Measurements from ENCODE around the gene SYCN. TPM values are rescaled to one million over a fixed set of nuclear protein-coding genes. Genes with fewer than 3 reads are reported as not detected.

Gene SYCN
- total and polyA plus RNA-seq, 2 of the 8 experiments (the other 6 are each of a cell fraction or from before 2014, with no cell fraction given): not detected

- TF ChIP-seq MAX (IDR thresholded peaks at IDR 0.05) (no peak), CBX5 (IDR thresholded peaks at IDR 0.05; ENCODE audit: low read depth, low read length) (no peak), CTCF (IDR thresholded peaks at IDR 0.05; ENCODE audit: control extremely low read depth in 1 of 3, insufficient read depth in 1 of 3, low read depth in 1 of 3, low read length in 3 of 3) (no peak), SIRT6 (IDR thresholded peaks at IDR 0.05; ENCODE audit: low read length) (no peak), EZH2 (IDR thresholded peaks at IDR 0.05; ENCODE audit: low read depth, low read length, severe bottlenecking) (no peak), CHD2 (IDR thresholded peaks at IDR 0.05; ENCODE audit: low read length) (no peak), SIX5 (IDR thresholded peaks at IDR 0.05; ENCODE audit: low read depth, low read length) (no peak)
Observed at GRCh38 chr19:39166571-39167391, 37.3 kb downstream of the SYCN start (continued).

Data from H1 (cell line).